Motor neuron (in vitro differentiated cells): Measurements from ENCODE around the gene TRMT61A. TPM values are rescaled to one million over a fixed set of nuclear protein-coding genes. Genes with fewer than 3 reads are reported as not detected.
A peak's percentile ranks its signal among the peaks of the same experiment; 100 is the strongest.

ENCODE experiments used
- ATAC-seq, 8 experiments: fragments of 200-7000 bp; cut with Tn5 transposase; replicated peaks in 6 of 8; 2 replicates each; pipeline ENCODE4 v1.8.0; 2021; ENCODE audit warnings: mild to moderate bottlenecking in 8 of 8, moderate library complexity in 8 of 8
- H3K27ac ChIP-seq, 2 donors: fragments of 250-450 bp; sonication (Bioruptor Pico); 2 replicates each; pipeline ENCODE4 v1.9.0; 2021; ENCODE audit warnings: antibody characterized with exemption in 2 of 2, mild to moderate bottlenecking in 2 of 2, moderate library complexity in 1 of 2
- H3K4me1 ChIP-seq, 2 donors: fragments of 250-450 bp; sonication (Bioruptor Pico); replicated peaks in 1 of 2; 2 replicates each; pipeline ENCODE4 v1.6.1; 2021; ENCODE audit warnings: antibody characterized with exemption in 2 of 2, mild to moderate bottlenecking in 2 of 2, moderate library complexity in 1 of 2
- H3K4me3 ChIP-seq, 5 donors: fragments of 250-450 bp; sonication (Bioruptor Pico); 2 replicates each; pipeline ENCODE4 v1.9.0; 2021; ENCODE audit warnings: antibody characterized with exemption in 5 of 5, mild to moderate bottlenecking in 5 of 5, moderate library complexity in 4 of 5
- WGBS, 10 experiments: fragments of 450-650 bp; shearing (Covaris generic); methylation state at CpG; one replicate each; pipeline ENCODE4 v1.0.0; 2022; 5-methylcytosine and 5-hydroxymethylcytosine counted together
- in situ Hi-C, 9 experiments: fragments of 400-800 bp; cut with MboI; loops; one replicate each; pipeline ENCODE4 v1.15.0; 2021; ENCODE audit warnings: low sequenced_read_pairs in 9 of 9, low pct_unique_long_range_greater_than_20kb in 2 of 9; ENCODE audit not compliant: unreplicated experiment in 9 of 9
- total RNA-seq, 8 experiments: library from RNA; unstranded; fragments of 300-600 nt; gene quantifications; 2 replicates each; pipeline versions ENCODE4 v1.2.3 to v1.2.4, GENCODE V29; 2022

Gene TRMT61A
- total RNA-seq, 8 experiments from 2014 or later = 5.3 to 14.6 (median 10.2) TPM

GRCh38 chr14:103544388-103545218 lies 15.6 kb downstream of the TRMT61A start:
- peak in 5 of 8 experiments; percentile 27 to 59 (median 57) for ATAC-seq
- 27 to 40% methylated on average over 4 to 5 of the region's 35 CpGs; no CpG with 5 or more reads in 8 of the 10 experiments for WGBS, 10 experiments
- H3K27ac ChIP-seq = peak overlapping the region; percentile 84 to 87
- in situ Hi-C loops = no loop called here
- H3K4me1 ChIP-seq = peaks cover 57 to 69% of the 10 kb centered on the region in 2 donors
- no peak overlapping the region for H3K4me3 ChIP-seq

GRCh38 chr14:103545219-103545914 lies 16.4 kb downstream of the TRMT61A start:
- peaks cover 61 to 73% of the 10 kb centered on the region in 2 donors for H3K4me1 ChIP-seq
- no peak for ATAC-seq
- H3K27ac ChIP-seq = peak overlapping the region in 1 of 2 donors; percentile 84
- 80 to 100% (median 82%) methylated on average over 1 to 9 of the region's 29 CpGs; no CpG with 5 or more reads in 5 of the 10 experiments for WGBS, 10 experiments
- in situ Hi-C loops = no loop called here
- H3K4me3 ChIP-seq = no peak overlapping the region

GRCh38 chr14:103545915-103546651 lies 17.1 kb downstream of the TRMT61A start:
- no peak overlapping the region for H3K27ac ChIP-seq
- 0 to 80% (median 76%) methylated on average over 1 to 15 of the region's 27 CpGs; no CpG with 5 or more reads in 5 of the 10 experiments for WGBS, 10 experiments
- in situ Hi-C loops = no loop called here

GRCh38 chr14:103546652-103547454 lies 17.9 kb downstream of the TRMT61A start:
- in situ Hi-C loops = no loop called here
- no peak overlapping the region for H3K4me3 ChIP-seq

More at GRCh38 chr14:103545915-103546651, 17.1 kb downstream of the TRMT61A start:
- peaks cover 56 to 70% of the 10 kb centered on the region in 2 donors for H3K4me1 ChIP-seq
- H3K4me3 ChIP-seq = no peak overlapping the region
- ATAC-seq = no peak

GRCh38 chr14:103547455-103547940 lies 18.5 kb downstream of the TRMT61A start:
- Histone ChIP-seq H3K4me1 (peaks cover 42 to 56% of the 10 kb centered on the region in 2 donors), H3K27ac (no peak overlapping the region), H3K4me3 (no peak overlapping the region)
- no peak for ATAC-seq
- WGBS, 10 experiments = 80 to 97% (median 83%) methylated on average over 3 to 7 of the region's 11 CpGs; no CpG with 5 or more reads in 7 of the 10 experiments
- in situ Hi-C loops = no loop called here

More at GRCh38 chr14:103546652-103547454, 17.9 kb downstream of the TRMT61A start:
- Histone ChIP-seq H3K27ac (no peak overlapping the region), H3K4me1 (peaks cover 48 to 62% of the 10 kb centered on the region in 2 donors)
- WGBS, 10 experiments = 0 to 10% (median 8%) methylated on average over 1 to 2 of the region's 21 CpGs; no CpG with 5 or more reads in 5 of the 10 experiments
- ATAC-seq = peak in 5 of 8 experiments; percentile 1 to 78 (median 13)

- 80 to 100% (median 89%) methylated on average over 1 to 5 of the region's 18 CpGs; no CpG with 5 or more reads in 5 of the 10 experiments for WGBS, 10 experiments
- Histone ChIP-seq H3K27ac (no peak overlapping the region), H3K4me1 (peaks cover 37 to 51% of the 10 kb centered on the region in 2 donors), H3K4me3 (no peak overlapping the region)
- in situ Hi-C loops = no loop called here
- no peak for ATAC-seq
Measured at GRCh38 chr14:103547941-103548462, 19.0 kb downstream of the TRMT61A start.

- H3K4me1 ChIP-seq = peaks cover 30 to 44% of the 10 kb centered on the region in 2 donors
- 85 to 100% (median 86%) methylated on average over 4 of the region's 27 CpGs; no CpG with 5 or more reads in 7 of the 10 experiments for WGBS, 10 experiments
- no peak overlapping the region for H3K4me3 ChIP-seq
- ATAC-seq = no peak
- H3K27ac ChIP-seq = no peak overlapping the region
- in situ Hi-C loops = no loop called here
Measured at GRCh38 chr14:103548463-103549351, 19.7 kb downstream of the TRMT61A start.

- H3K4me3 ChIP-seq = no peak overlapping the region
- WGBS, 10 experiments = 68 to 100% (median 84%) methylated on average over 1 to 16 of the region's 30 CpGs; no CpG with 5 or more reads in 2 of the 10 experiments
- peak in 5 of 8 experiments; percentile 25 to 58 (median 47) for ATAC-seq
- in situ Hi-C loops = no loop called here
- H3K4me1 ChIP-seq = peaks cover 20 to 35% of the 10 kb centered on the region in 2 donors
- H3K27ac ChIP-seq = no peak overlapping the region
Measured at GRCh38 chr14:103549361-103550311, 20.6 kb downstream of the TRMT61A start.

- ATAC-seq = peak in 7 of 8 experiments; percentile 3 to 77 (median 32)
- Histone ChIP-seq H3K27ac (no peak overlapping the region), H3K4me1 (peaks cover 12 to 24% of the 10 kb centered on the region in 2 donors), H3K4me3 (no peak overlapping the region)
- in situ Hi-C loops = no loop called here
- WGBS, 10 experiments = 20 to 80% (median 60%) methylated on average over 1 of the region's 22 CpGs; no CpG with 5 or more reads in 7 of the 10 experiments
Measured at GRCh38 chr14:103550451-103551337, 21.7 kb downstream of the TRMT61A start.
